ENCODE results near the gene SPIB.
"Not testable (repeated sequence)": the region's sequence is repeated elsewhere in the genome, so short reads cannot be mapped to it uniquely, and the experiment has no call there.

SPIB gene

DNA sequence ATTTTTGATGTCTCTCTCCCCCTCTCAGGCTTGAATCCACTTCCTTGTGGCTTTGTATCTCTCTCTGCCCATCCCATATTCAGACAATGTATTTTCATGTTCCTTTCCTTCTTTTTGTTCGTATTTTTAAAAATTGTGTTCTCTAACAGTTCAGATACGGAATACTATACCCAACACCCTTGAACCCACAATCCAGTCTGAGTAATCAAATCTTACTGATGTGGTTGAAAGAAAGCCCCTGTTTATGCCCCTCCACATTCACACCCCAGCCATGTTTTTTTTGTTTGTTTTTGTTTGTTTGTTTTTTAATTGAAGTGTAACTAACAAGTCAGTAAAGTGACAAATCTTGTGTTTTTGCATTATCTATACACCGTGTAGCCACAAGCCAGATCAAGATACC, 1.4 kb downstream of the SPIB start:
- DNase-seq: no peak

DNA sequence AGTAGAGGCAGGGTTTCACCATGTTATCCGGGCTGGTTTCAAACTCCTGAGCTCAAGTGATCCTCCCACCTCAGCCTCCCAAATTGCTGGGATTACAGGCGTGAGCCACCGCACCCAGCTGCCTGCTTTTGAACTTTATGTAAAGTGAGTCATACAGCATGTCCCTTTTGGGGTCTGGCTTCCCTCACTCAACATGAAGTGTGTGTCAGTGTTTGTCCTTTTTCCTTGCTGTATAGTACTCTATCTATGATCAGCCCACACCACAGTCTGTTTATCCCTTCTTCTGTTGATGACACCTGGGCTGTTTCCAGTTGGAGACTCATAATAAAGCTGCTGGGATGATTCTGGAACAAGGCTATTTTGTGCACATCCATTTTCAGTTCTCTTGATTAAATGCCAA, 2.1 kb downstream of the SPIB start:
- DNase-seq: no peak

- DNase-seq: no peak
These were observed 3.9 kb downstream of the SPIB start for GRCh38 chr19:50422397-50423278.

GRCh38 chr19:50423279-50424113, 4.8 kb downstream of the SPIB start:
- DNase-seq: no peak

DNA sequence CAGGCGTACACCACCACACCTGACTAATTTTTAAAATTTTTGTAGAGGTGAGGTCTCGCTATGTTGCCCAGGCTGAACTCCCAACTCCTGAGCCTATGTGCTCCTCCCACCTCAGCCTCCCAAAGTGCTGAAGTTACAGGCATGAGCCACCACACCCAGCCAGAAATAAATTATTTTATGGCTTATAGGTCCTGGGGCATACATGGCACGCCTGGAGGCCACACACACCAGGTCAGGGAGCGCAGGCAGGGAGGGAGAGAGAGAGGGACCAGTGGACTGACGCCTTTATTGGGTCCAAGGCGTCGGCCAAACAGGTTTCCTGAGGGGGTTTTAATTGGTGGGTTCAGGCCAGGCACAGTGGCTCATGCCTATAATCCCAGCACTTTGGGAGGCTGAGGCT, 6.8 kb downstream of the SPIB start:
- no peak for DNase-seq

GRCh38 chr19:50427318-50427925, 8.7 kb downstream of the SPIB start:
- DNase-seq: no peak

DNA sequence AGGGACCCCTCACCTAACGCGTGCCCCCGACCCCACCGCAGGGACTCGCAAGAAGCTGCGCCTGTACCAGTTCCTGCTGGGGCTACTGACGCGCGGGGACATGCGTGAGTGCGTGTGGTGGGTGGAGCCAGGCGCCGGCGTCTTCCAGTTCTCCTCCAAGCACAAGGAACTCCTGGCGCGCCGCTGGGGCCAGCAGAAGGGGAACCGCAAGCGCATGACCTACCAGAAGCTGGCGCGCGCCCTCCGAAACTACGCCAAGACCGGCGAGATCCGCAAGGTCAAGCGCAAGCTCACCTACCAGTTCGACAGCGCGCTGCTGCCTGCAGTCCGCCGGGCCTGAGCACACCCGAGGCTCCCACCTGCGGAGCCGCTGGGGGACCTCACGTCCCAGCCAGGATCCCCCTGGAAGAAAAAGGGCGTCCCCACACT, 9.3 kb downstream of the SPIB start:
- DNase-seq: peak; percentile 75

DNA sequence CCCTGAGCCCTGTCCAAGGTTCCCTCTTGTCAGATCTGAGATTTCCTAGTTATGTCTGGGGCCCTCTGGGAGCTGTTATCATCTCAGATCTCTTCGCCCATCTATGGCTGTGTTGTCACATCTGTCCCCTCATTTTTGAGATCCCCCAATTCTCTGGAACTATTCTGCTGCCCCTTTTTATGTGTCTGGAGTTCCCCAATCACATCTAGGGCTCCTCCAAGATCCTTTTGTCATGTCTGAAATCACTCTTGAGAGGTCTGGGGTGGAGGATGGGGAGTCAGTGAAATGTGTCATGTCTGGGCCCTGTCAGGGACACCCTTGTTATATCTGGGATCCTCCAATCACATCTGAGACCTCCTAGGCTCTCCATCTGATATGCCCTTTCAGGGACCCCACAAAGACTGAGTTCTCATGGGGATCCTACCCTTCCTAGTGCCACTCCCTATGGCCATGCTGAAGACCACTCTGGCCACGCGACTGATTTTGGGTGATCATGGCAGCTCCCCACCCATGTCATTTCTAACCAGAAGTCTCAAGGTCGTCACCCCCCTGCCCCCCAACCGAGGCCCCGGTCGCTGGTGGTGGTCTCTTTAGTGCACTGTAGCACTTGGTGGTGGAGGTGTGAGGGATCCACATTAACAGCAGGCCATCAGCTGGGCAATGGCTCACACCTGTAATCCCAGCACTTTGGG, 10.2 kb downstream of the SPIB start:
- DNase-seq: no peak

GRCh38 chr19:50430888-50431342, 12.2 kb downstream of the SPIB start:
- no peak for DNase-seq

DNA sequence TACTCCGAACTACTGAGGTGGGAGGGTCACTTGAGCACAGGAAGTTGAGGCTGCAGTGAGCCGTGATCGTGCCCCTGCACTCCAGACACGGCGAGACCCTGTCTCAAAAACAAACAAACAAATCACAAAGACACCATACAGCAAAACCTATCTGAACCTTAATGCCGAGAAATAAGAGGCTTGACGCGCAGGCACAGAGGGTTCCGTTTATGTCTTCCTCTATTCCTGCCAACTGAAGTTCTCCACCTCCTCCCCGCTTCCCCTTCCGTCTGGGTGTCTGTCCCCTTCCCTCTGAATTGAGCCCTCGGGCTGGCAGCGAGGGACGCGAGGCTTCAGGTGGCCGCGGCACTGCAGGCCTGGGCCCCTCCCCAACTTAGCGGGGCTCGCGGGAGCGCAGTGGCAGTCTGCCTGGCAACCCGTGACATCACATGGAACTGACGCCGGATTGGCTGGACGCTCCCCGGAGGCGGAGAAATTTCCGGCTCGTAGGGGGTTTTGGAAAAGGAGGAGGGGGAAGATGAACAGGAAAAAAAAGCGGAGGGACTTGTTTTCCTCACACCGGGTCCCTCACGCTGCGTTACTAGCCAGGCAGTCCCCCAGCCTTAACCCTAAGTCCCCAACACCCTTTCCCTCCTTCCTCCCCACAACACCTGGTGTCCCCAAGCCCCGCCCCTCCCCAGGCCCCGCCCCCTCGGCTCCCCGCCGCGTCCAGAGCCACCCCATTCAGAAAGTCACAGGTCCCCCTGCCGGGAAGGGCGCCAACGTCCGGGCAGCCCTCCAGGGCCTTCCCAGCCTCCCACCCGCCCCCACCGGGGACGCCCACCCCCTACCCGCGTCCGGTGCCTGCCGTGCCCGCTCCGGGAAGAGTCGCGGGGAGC, 12.8 kb downstream of the SPIB start:
- DNase-seq: peak; percentile 82

DNA sequence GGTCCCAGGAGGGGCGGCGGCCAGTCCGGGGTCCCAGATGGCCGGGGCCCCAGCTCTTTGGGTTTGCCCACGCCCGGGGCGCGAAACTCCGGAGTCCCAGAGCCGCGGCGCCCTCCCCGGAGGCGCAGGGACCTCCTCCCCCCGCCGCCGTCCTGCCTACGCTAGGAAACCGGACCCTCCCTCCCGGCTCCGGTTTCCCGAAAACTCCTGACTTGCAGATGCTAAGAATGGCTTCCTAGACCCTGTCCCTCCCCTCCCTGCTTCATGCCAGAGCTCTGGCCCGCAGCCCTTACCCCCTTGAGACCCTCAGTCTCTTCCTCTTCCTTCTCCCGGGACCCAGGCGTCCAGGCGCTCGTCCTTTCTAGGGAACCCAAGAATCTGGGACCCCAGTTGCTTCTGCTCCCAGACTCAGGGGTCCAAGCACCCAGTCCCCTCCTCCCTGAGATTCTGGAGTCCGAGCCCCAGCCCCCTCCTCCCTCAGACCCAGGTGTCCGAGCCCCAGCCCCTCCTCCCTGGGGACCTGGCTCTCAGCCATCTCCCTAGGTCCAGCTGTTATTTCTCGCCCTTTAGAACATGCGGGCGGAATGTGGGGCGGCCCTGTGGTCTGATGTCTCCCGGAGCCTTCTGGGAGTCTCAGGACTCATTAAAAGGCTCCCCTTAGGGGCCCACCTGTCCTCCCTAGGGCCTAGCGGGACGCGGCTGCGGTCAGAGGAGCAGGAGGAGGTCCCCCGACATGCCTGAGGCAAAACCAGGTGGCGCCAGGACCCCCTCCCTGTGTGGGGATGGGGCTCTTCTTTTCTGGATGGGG, 13.7 kb downstream of the SPIB start, which contains the start of gene MYBPC2:
Gene MYBPC2 (plus strand): TSS at position 672 of the 808 bp plus-strand sequence. CDS start 62 bp downstream, at position 734.
- no peak for DNase-seq

DNA sequence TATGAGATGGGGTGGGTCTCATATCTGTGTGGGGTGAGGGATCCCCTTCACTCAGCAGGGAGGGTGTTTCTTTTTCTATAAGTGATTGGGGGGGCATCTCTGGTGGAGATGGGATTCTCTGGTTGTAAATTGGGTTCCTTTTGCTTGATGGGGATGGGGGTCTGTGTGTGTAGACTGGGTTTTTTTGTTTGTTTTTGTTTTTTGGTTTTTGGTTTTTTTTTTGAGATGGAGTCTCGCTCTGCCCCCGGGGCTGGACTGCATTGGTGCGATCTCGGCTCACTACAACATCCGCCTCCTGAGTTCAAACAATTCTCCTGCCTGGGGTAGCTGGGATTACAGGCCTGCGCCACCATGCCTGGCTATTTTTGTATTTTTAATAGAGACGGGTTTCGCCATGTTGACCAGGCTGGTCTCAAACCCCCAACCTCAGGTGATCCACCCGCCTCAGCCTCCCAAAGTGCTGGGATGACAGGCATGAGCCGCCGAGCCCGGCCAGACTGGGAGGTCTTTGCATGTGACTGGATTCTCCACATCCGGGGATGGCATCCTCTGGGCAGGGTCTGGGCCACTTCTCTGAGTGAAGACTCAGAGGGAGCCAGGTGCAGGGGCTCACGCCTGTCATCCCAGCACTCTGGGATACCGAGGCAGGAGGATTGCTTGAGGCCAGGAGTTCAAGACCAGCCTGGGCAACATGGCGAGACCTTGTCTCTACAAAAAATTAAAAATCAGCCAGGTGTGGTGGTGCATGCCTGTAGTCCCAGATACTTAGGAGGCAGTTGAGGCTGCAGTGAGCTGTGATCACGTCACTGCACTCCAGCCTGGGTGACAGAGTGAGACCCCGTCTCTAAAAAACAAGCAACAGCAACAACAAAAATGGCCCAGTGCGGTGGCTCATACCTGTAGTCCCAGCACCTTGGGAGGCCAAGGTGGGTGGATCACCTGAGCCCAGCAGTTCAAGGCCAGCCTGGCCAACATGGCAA, 14.8 kb downstream of the SPIB start:
- DNase-seq: no peak

DNA sequence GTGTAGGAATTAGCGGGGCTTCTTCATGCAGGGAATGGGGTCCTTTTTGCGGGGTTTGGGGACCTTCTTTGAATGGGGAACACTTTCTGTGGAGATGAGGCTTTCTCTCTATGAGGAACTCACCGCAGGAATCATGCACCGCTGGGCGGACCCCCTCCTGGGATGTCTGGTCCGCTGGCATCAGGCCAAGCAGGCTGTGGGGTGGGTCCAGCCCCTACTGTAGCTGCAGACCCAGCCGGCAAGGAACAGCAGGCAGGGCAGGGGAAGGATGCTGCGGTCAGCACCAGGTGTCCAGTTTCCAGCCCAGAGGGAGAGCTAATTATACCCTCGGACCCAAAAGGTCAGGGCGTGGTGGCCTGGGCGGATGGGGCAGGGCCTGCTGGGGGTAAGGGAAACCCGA, 15.8 kb downstream of the SPIB start:
- no peak for DNase-seq

GRCh38 chr19:50435221-50435620, 16.5 kb downstream of the SPIB start:
- DNase-seq: no peak

GRCh38 chr19:50435627-50436026, 16.9 kb downstream of the SPIB start:
- DNase-seq: no peak

DNA sequence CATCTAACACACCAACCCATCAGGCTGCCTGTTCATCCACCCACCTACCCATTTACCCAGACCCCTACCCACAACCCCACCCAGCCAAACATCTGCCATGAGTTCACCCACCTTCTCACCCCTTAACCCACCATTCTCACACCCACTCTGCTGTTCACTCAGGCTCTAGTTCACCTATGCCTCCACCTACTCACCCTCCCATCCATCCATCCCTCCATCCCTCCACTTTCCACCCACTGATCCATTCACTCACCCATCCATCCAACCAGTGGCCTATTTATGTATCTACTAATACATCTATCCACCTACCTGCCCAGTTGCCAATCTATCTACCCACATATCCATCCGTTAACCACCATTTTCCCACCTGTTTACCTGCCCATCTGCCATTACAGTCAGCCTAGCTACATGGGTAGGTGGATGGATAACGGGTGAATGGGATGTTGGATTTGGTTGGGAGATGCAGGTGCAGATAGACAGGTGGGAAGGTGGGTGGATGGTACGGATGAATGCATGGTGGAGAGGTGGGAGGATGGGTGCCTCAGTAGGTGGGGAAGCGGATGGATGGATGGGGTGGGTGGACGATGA, 19.2 kb downstream of the SPIB start:
- DNase-seq: no peak

- DNase-seq: not testable (repeated sequence)
These were observed 20.4 kb downstream of the SPIB start for GRCh38 chr19:50439130-50439529.

GRCh38 chr19:50444059-50444458, 25.3 kb downstream of the SPIB start:
- no peak for DNase-seq

DNA sequence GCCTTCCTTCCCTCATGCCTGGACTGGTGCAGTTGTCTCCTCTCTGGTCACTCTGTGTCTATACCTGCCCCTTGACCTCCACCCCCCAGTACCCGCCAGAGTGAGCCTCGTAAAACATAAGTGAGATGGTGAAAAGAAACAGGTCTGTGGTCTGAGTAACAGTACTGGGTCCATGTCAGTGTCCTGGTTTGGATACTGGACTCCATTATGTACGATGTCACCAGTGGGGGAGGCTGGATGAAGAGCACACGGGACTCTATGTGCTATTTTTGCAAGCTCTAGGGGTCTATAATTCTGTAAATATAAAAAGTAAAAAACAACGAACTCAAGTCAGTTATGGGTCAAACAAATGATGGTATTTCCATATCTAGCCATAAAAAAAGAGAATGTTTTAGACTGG, 28.3 kb downstream of the SPIB start:
- no peak for DNase-seq

All from midbrain (tissue), 1 donor.